IMR-90 (cell line): ENCODE measurements around the gene SSNA1.

Experiments used
- BHLHE40 ChIP-seq: fragments of 150-350 bp; IDR thresholded peaks from 2 replicates; pipeline ENCODE4 v1.6.1; 2016; ENCODE audit warnings: mild to moderate bottlenecking, low read depth, low read length
- CEBPB ChIP-seq: IDR thresholded peaks from 2 replicates; pipeline ENCODE4 v1.6.1; 2012; ENCODE audit warnings: low read depth, low read length, improper control_type of control experiment
- CTCF ChIP-seq: conservative IDR thresholded peaks from 2 replicates; pipeline ENCODE4 v1.5.1; 2012; ENCODE audit warnings: mild to moderate bottlenecking, low read depth, low read length, improper control_type of control experiment
- ELK1 ChIP-seq: fragments of 150-350 bp; IDR thresholded peaks from 2 replicates; pipeline ENCODE4 v1.6.1; 2016; ENCODE audit warnings: low read depth, mild to moderate bottlenecking, low read length, moderate library complexity, borderline replicate concordance
- FOS ChIP-seq: fragments of 150-350 bp; IDR thresholded peaks from 2 replicates; pipeline ENCODE4 v1.6.1; 2016; ENCODE audit warnings: low read depth, low read length
- MAFK ChIP-seq: IDR thresholded peaks from 2 replicates; pipeline ENCODE4 v1.6.1; 2012; ENCODE audit warnings: low read depth, low read length, improper control_type of control experiment
- MXI1 ChIP-seq: IDR thresholded peaks from 2 replicates; pipeline ENCODE4 v1.6.1; 2012; ENCODE audit warnings: low read depth, mild to moderate bottlenecking, low read length, moderate library complexity, borderline replicate concordance
- NFE2L2 ChIP-seq: fragments of 150-350 bp; IDR thresholded peaks from 2 replicates; pipeline ENCODE4 v1.6.1; 2016; ENCODE audit warnings: low read depth, mild to moderate bottlenecking, low read length
- POLR2A ChIP-seq: IDR thresholded peaks from 2 replicates; pipeline ENCODE4 v1.6.1; 2012; ENCODE audit warnings: mild to moderate bottlenecking, low read depth, low read length
- RAD21 ChIP-seq: IDR thresholded peaks from 2 replicates; pipeline ENCODE4 v1.6.1; 2012; ENCODE audit warnings: low read length, improper control_type of control experiment
- RFX5 ChIP-seq: IDR thresholded peaks from 2 replicates; pipeline ENCODE4 v1.8.0; 2012; ENCODE audit warnings: low read depth, mild to moderate bottlenecking, low read length, moderate library complexity
- USF2 ChIP-seq: fragments of 150-350 bp; IDR thresholded peaks from 2 replicates; pipeline ENCODE4 v1.6.1; 2017; ENCODE audit warnings: mild to moderate bottlenecking, antibody characterized with exemption, low read length, low read depth

- no peak for TF ChIP-seq CTCF
- no peak for TF ChIP-seq FOS
- no peak for TF ChIP-seq RFX5
- TF ChIP-seq MAFK: no peak
- no peak for TF ChIP-seq MXI1
- no peak for TF ChIP-seq USF2
- TF ChIP-seq ELK1: no peak
- no peak for TF ChIP-seq CEBPB
- TF ChIP-seq NFE2L2: no peak
- TF ChIP-seq POLR2A: no peak
- no peak for TF ChIP-seq RAD21
- TF ChIP-seq BHLHE40: no peak
These were observed 11.1 kb downstream of the SSNA1 start for GRCh38 chr9:137199411-137200121.
